GM23248 (cell line): ENCODE data around the gene AHI1.

Source experiments
- EZH2 ChIP-seq: fragments of 200-600 bp; sonication (generic); IDR thresholded peaks from 2 replicates; pipeline ENCODE4 v1.6.1; 2018; ENCODE audit warnings: antibody characterized with exemption, mild to moderate bottlenecking; ENCODE audit not compliant: insufficient read depth, poor library complexity, severe bottlenecking
- EZH2phosphoT487 ChIP-seq: fragments of 200-600 bp; sonication (generic); IDR thresholded peaks from 2 replicates; pipeline ENCODE4 v1.6.1; 2018; ENCODE audit warnings: antibody characterized with exemption, moderate library complexity, mild to moderate bottlenecking, low read depth; ENCODE audit not compliant: insufficient read depth

DNA sequence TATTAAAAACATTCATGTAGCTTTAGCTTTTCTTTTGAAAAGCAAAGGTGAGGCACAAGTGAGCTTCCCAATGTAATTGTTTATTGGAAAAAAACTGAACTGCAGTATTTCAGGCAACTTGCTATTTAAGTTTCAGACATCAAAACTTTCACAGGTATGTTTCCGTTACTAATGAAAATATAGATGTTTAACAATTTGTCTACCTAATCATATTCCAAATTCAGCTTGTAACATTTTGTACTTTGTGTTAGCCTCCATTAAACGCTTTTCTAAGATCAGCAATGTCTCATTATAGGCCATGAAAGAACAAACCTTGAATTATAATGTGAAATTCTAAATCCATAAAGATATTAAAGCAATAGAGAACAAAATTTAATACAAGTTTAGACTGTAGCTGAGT lies 69.5 kb downstream of the AHI1 start:
- TF ChIP-seq EZH2phosphoT487 = no peak
- no peak for TF ChIP-seq EZH2
